Large intestine (tissue), 3 donors: ENCODE data around the gene TTYH3. TPM values are rescaled to one million over a fixed set of nuclear protein-coding genes. Genes with fewer than 3 reads are reported as not detected.
"Not testable (repeated sequence)": the region's sequence is repeated elsewhere in the genome, so short reads cannot be mapped to it uniquely, and the experiment has no call there.

Experiments used
- DNase-seq, 2 donors: peaks; one replicate each; pipeline versions ENCODE4 v3.0.0 to v3.0.0-alpha.2; 2013
- H3K27ac ChIP-seq: one replicate; pipeline ENCODE4 v1.5.1; 2013; ENCODE audit warnings: low read length
- H3K27me3 ChIP-seq: 2 replicates; pipeline ENCODE4 v1.6.1; 2013; ENCODE audit warnings: low read length; ENCODE audit not compliant: control insufficient read depth, insufficient read depth
- H3K36me3 ChIP-seq: 2 replicates; pipeline ENCODE4 v1.6.1; 2013; ENCODE audit warnings: low read length; ENCODE audit not compliant: control insufficient read depth, insufficient read depth
- H3K4me1 ChIP-seq: one replicate; pipeline ENCODE4 v1.6.1; 2013; ENCODE audit warnings: low read length; ENCODE audit not compliant: control insufficient read depth, insufficient read depth
- H3K4me3 ChIP-seq: one replicate; pipeline ENCODE4 v1.5.1; 2013; ENCODE audit warnings: low read length
- H3K9me3 ChIP-seq: one replicate; pipeline ENCODE4 v1.6.1; 2013; ENCODE audit warnings: mild to moderate bottlenecking, low read depth, low read length, moderate library complexity; ENCODE audit not compliant: control insufficient read depth
- WGBS: methylation state at CpG from one replicate; pipeline ENCODE4 v1.1.5; 2013; ENCODE audit warnings: low lambda C conversion rate; ENCODE audit not compliant: insufficient coverage; 5-methylcytosine and 5-hydroxymethylcytosine counted together
- polyA plus RNA-seq: library from polyadenylated mRNA; unstranded; fragments of 120-200 nt; gene quantifications from one replicate; pipeline ENCODE4 v1.2.1, GENCODE V29; 2013

TTYH3 gene
- polyA plus RNA-seq, 1 donor = 152 TPM

- Histone ChIP-seq H3K4me3 (no peak overlapping the region), H3K36me3 (peaks cover 71% of the 10 kb centered on the region), H3K4me1 (no peaks in the 10 kb centered on the region), H3K27me3 (no peaks in the 10 kb centered on the region), H3K27ac (no peak overlapping the region), H3K9me3 (no peaks in the 10 kb centered on the region)
- 100% methylated on average over 1 of the region's 16 CpGs for WGBS
- DNase-seq = no peak
These were observed 42.4 kb upstream of the TTYH3 start for GRCh38 chr7:2589341-2589740.

GRCh38 chr7:2589941-2590340 is 41.8 kb upstream of the TTYH3 start:
- not testable (repeated sequence) for H3K27me3 ChIP-seq, H3K4me1 ChIP-seq, H3K27ac ChIP-seq, H3K4me3 ChIP-seq, DNase-seq, H3K9me3 ChIP-seq
- peaks cover 71% of the 10 kb centered on the region for H3K36me3 ChIP-seq
- no CpG with 5 or more reads among the region's 15 CpGs for WGBS

GRCh38 chr7:2592375-2592865 is 39.4 kb upstream of the TTYH3 start:
- no peaks in the 10 kb centered on the region for H3K27me3 ChIP-seq
- no CpG with 5 or more reads among the region's 23 CpGs for whole genome bisulfite sequencing
- H3K4me3 ChIP-seq = no peak overlapping the region
- H3K36me3 ChIP-seq = peaks cover 72% of the 10 kb centered on the region
- no peak for DNase-seq
- no peaks in the 10 kb centered on the region for H3K4me1 ChIP-seq
- no peaks in the 10 kb centered on the region for H3K9me3 ChIP-seq
- H3K27ac ChIP-seq = no peak overlapping the region

GRCh38 chr7:2593036-2593727 is 38.6 kb upstream of the TTYH3 start:
- WGBS = no CpG with 5 or more reads among the region's 38 CpGs

GRCh38 chr7:2594599-2594998 is 37.2 kb upstream of the TTYH3 start:
- Histone ChIP-seq H3K27me3 (no peaks in the 10 kb centered on the region), H3K36me3 (peaks cover 77% of the 10 kb centered on the region), H3K4me3 (no peak overlapping the region), H3K4me1 (no peaks in the 10 kb centered on the region), H3K9me3 (no peaks in the 10 kb centered on the region), H3K27ac (no peak overlapping the region)
- no peak for DNase-seq
- WGBS = no CpG with 5 or more reads among the region's 10 CpGs

More at GRCh38 chr7:2593036-2593727, 38.6 kb upstream of the TTYH3 start:
- Histone ChIP-seq H3K4me3 (no peak overlapping the region), H3K27me3 (no peaks in the 10 kb centered on the region), H3K9me3 (no peaks in the 10 kb centered on the region), H3K27ac (no peak overlapping the region), H3K36me3 (peaks cover 67% of the 10 kb centered on the region), H3K4me1 (no peaks in the 10 kb centered on the region)
- no peak for DNase-seq

- Histone ChIP-seq H3K27ac (no peak overlapping the region), H3K4me3 (no peak overlapping the region), H3K9me3 (no peaks in the 10 kb centered on the region), H3K27me3 (no peaks in the 10 kb centered on the region), H3K4me1 (no peaks in the 10 kb centered on the region), H3K36me3 (peaks cover 75% of the 10 kb centered on the region)
- WGBS = no CpG with 5 or more reads among the region's 27 CpGs
- DNase-seq = no peak
These were observed 36.4 kb upstream of the TTYH3 start for GRCh38 chr7:2595258-2595860.

- WGBS = 100% methylated on average over 3 of the region's 22 CpGs
- H3K9me3 ChIP-seq = no peaks in the 10 kb centered on the region
- H3K36me3 ChIP-seq = peaks cover 74% of the 10 kb centered on the region
- no peaks in the 10 kb centered on the region for H3K27me3 ChIP-seq
- H3K4me1 ChIP-seq = no peaks in the 10 kb centered on the region
- no peak overlapping the region for H3K4me3 ChIP-seq
- DNase-seq = no peak
- H3K27ac ChIP-seq = no peak overlapping the region
These were observed 35.1 kb upstream of the TTYH3 start for GRCh38 chr7:2596464-2597272.

- Histone ChIP-seq H3K27ac (no peak overlapping the region), H3K9me3 (no peaks in the 10 kb centered on the region), H3K4me1 (no peaks in the 10 kb centered on the region), H3K36me3 (peaks cover 76% of the 10 kb centered on the region), H3K4me3 (no peak overlapping the region), H3K27me3 (no peaks in the 10 kb centered on the region)
- no CpG with 5 or more reads among the region's 13 CpGs for WGBS
- DNase-seq = no peak
These were observed 34.5 kb upstream of the TTYH3 start for GRCh38 chr7:2597273-2597640.

- Histone ChIP-seq H3K27ac (no peak overlapping the region), H3K36me3 (peaks cover 73% of the 10 kb centered on the region), H3K9me3 (no peaks in the 10 kb centered on the region), H3K4me3 (no peak overlapping the region), H3K27me3 (no peaks in the 10 kb centered on the region), H3K4me1 (no peaks in the 10 kb centered on the region)
- 70% methylated on average over 2 of the region's 29 CpGs for WGBS
- DNase-seq = no peak
These were observed 33.5 kb upstream of the TTYH3 start for GRCh38 chr7:2598154-2598823.

GRCh38 chr7:2601065-2601464 is 30.7 kb upstream of the TTYH3 start:
- Histone ChIP-seq H3K36me3 (peaks cover 58% of the 10 kb centered on the region), H3K4me3 (no peak overlapping the region), H3K9me3 (no peaks in the 10 kb centered on the region), H3K27me3 (no peaks in the 10 kb centered on the region), H3K27ac (no peak overlapping the region), H3K4me1 (no peaks in the 10 kb centered on the region)
- no CpG with 5 or more reads among the region's 9 CpGs for WGBS
- no peak for DNase-seq
